K562 (cell line): ENCODE data around the gene SPTBN4. TPM values are rescaled to one million over a fixed set of nuclear protein-coding genes. Genes with fewer than 3 reads are reported as not detected.

ENCODE experiments used
- BACH1 ChIP-seq: fragments of 200-800 bp; sonication (Bioruptor generic); IDR thresholded peaks from 2 replicates; pipeline ENCODE4 v1.6.1; 2016; ENCODE audit warnings: missing genetic modification characterization, missing compliant biosample characterization
- HNRNPL ChIP-seq: fragments of 200-400 bp; formaldehyde crosslinking; IDR thresholded peaks from 2 replicates; pipeline ENCODE4 v1.6.1; 2017; ENCODE audit warnings: low read depth, mild to moderate bottlenecking, low read length
- HNRNPUL1 ChIP-seq: fragments of 200-400 bp; formaldehyde crosslinking; IDR thresholded peaks from 2 replicates; pipeline ENCODE4 v1.6.1; 2017; ENCODE audit warnings: low read length
- MCM7 ChIP-seq, 2 experiments: fragments of 450-650 bp; IDR thresholded peaks; 2 replicates each; pipeline ENCODE4 v1.6.1; 2016 to 2018
- MECOM ChIP-seq: fragments of 250-450 bp; sonication (Bioruptor Pico); IDR thresholded peaks from 2 replicates; pipeline ENCODE4 v1.8.0; 2022; ENCODE audit warnings: inconsistent platforms
- MNT ChIP-seq, 2 experiments: fragments of 450-650 bp; conservative IDR thresholded peaks; 2 replicates each; pipeline ENCODE4 v1.6.1; 2017; ENCODE audit warnings: mild to moderate bottlenecking in 2 of 2, moderate library complexity in 2 of 2
- RB1 ChIP-seq: fragments of 450-650 bp; IDR thresholded peaks from 2 replicates; pipeline ENCODE4 v1.6.1; 2017; ENCODE audit warnings: low read depth, mild to moderate bottlenecking
- RBM39 ChIP-seq: fragments of 200-400 bp; formaldehyde crosslinking; optimal IDR thresholded peaks from 2 replicates; pipeline ENCODE3; 2018; ENCODE audit warnings: low read depth, low read length
- SNRNP70 ChIP-seq: fragments of 200-400 bp; formaldehyde crosslinking; optimal IDR thresholded peaks from 2 replicates; pipeline ENCODE3; 2017; ENCODE audit warnings: low read depth, low read length
- SPI1 ChIP-seq: IDR thresholded peaks from 2 replicates; pipeline ENCODE4 v1.6.1; 2011; ENCODE audit warnings: low read depth, low read length, control low read depth, borderline replicate concordance
- SRSF9 ChIP-seq: fragments of 200-400 bp; formaldehyde crosslinking; IDR thresholded peaks from 2 replicates; pipeline ENCODE4 v1.6.1; 2017; ENCODE audit warnings: low read depth, low read length, borderline replicate concordance
- TCF15 ChIP-seq: fragments of 250-450 bp; sonication (Bioruptor Pico); IDR thresholded peaks from 2 replicates; pipeline ENCODE4 v1.8.0; 2022; ENCODE audit warnings: moderate library complexity, mild to moderate bottlenecking, inconsistent platforms
- XRCC3 ChIP-seq: fragments of 450-650 bp; IDR thresholded peaks from 2 replicates; pipeline ENCODE4 v1.6.1; 2017; ENCODE audit warnings: mild to moderate bottlenecking, moderate library complexity
- YY1 ChIP-seq, 3 experiments: IDR thresholded peaks; 2 replicates each; pipeline ENCODE4 v1.6.1; 2011; ENCODE audit warnings: low read length in 2 of 3, mild to moderate bottlenecking in 2 of 3, moderate library complexity in 2 of 3, borderline replicate concordance in 1 of 3, control low read depth in 1 of 3, low read depth in 1 of 3; ENCODE audit not compliant: insufficient read depth in 3 of 3, insufficient replicate concordance in 2 of 3, control insufficient read depth in 1 of 3, insufficient read length in 1 of 3; ENCODE audit errors: extremely low read depth in 1 of 3
- ZNF280A ChIP-seq: fragments of 450-650 bp; IDR thresholded peaks from 2 replicates; pipeline ENCODE4 v1.6.1; 2018; ENCODE audit warnings: mild to moderate bottlenecking, low read depth; ENCODE audit not compliant: partially characterized antibody
- ZNF830 ChIP-seq: fragments of 250-450 bp; sonication (Bioruptor Pico); IDR thresholded peaks from 2 replicates; pipeline ENCODE4 v1.5.0; 2021; ENCODE audit warnings: mild to moderate bottlenecking
- polyA plus RNA-seq, 8 experiments: library from polyadenylated mRNA; depleted of rRNA in 4 of 8; stranded (reverse) in 5 of 8; unstranded in 3 of 8; fragments of >200 nt; fragmentation: Nextera tagmentation in 2 of 8; fragmentation: Illumina TruSeq in 1 of 8; extraction: Ambion mirVana in 2 of 8; extraction: Trizol in 1 of 8; gene quantifications; 2 replicates each; pipeline versions ENCODE4 v1.2.1 to v1.2.3, GENCODE V29; 2011 to 2014; ENCODE audit warnings: inconsistent platforms in 1 of 8, missing spikeins in 1 of 8
- total RNA-seq, 7 experiments: library from RNA; depleted of rRNA in 6 of 7; stranded (reverse); fragments of >200 nt in 6 of 7; fragmentation: Illumina TruSeq in 2 of 7; extraction: Trizol in 2 of 7; gene quantifications; 2 replicates each; pipeline versions ENCODE4 v1.2.1 to v1.2.3, GENCODE V29; 2011 to 2021; ENCODE audit warnings: low replicate concordance in 1 of 7
- TF ChIP-seq, protein P1 (sequence below): sonication (generic); formaldehyde crosslinking; IDR thresholded peaks from 2 replicates; pipeline ENCODE4 v1.8.0; 2022; ENCODE audit warnings: mild to moderate bottlenecking, missing genetic modification reagents
- TF ChIP-seq, protein P2 (sequence below): sonication (generic); formaldehyde crosslinking; IDR thresholded peaks from 2 replicates; pipeline ENCODE4 v1.9.0; 2022; ENCODE audit warnings: mild to moderate bottlenecking, missing genetic modification reagents

Gene SPTBN4
- total and polyA plus RNA-seq, 9 of the 15 experiments (the other 6 are each of a cell fraction or from before 2014, with no cell fraction given): 0.01 to 1.5 (median 0.86) TPM

- TF ChIP-seq TCF15 (CRISPR knock-in tag) (no peak), MECOM (CRISPR knock-in tag) (no peak), SPI1 (no peak), SRSF9 (no peak), XRCC3 (no peak), ZNF830 (CRISPR knock-in tag) (0 out of 2 replicates have a peak, but pooled peaks have one; percentile 60), ZNF280A (no peak), MNT (conservative IDR thresholded peaks at IDR 0.05) (peak; percentile 86 to 90), BACH1 (tag) (no peak), RBM39 (no peak), RB1 (peak; percentile 83), SNRNP70 (no peak), YY1 (IDR thresholded peaks at IDR 0.05; ENCODE audit: borderline replicate concordance in 1 of 3, control insufficient read depth in 1 of 3, extremely low read depth in 1 of 3, insufficient read depth in 3 of 3, insufficient read length in 1 of 3, insufficient replicate concordance in 2 of 3, low read depth in 1 of 3, low read length in 2 of 3) (peak in 2 of 3 experiments; percentile 74 to 77), HNRNPUL1 (no peak), MCM7 (IDR thresholded peaks at IDR 0.05) (no peak), HNRNPL (no peak)
- TF ChIP-seq, protein P1, sequence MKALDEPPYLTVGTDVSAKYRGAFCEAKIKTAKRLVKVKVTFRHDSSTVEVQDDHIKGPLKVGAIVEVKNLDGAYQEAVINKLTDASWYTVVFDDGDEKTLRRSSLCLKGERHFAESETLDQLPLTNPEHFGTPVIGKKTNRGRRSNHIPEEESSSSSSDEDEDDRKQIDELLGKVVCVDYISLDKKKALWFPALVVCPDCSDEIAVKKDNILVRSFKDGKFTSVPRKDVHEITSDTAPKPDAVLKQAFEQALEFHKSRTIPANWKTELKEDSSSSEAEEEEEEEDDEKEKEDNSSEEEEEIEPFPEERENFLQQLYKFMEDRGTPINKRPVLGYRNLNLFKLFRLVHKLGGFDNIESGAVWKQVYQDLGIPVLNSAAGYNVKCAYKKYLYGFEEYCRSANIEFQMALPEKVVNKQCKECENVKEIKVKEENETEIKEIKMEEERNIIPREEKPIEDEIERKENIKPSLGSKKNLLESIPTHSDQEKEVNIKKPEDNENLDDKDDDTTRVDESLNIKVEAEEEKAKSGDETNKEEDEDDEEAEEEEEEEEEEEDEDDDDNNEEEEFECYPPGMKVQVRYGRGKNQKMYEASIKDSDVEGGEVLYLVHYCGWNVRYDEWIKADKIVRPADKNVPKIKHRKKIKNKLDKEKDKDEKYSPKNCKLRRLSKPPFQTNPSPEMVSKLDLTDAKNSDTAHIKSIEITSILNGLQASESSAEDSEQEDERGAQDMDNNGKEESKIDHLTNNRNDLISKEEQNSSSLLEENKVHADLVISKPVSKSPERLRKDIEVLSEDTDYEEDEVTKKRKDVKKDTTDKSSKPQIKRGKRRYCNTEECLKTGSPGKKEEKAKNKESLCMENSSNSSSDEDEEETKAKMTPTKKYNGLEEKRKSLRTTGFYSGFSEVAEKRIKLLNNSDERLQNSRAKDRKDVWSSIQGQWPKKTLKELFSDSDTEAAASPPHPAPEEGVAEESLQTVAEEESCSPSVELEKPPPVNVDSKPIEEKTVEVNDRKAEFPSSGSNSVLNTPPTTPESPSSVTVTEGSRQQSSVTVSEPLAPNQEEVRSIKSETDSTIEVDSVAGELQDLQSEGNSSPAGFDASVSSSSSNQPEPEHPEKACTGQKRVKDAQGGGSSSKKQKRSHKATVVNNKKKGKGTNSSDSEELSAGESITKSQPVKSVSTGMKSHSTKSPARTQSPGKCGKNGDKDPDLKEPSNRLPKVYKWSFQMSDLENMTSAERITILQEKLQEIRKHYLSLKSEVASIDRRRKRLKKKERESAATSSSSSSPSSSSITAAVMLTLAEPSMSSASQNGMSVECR (CRISPR knock-in tag): 0 out of 2 replicates have a peak, but pooled peaks have one; percentile 58
- TF ChIP-seq, protein P2, sequence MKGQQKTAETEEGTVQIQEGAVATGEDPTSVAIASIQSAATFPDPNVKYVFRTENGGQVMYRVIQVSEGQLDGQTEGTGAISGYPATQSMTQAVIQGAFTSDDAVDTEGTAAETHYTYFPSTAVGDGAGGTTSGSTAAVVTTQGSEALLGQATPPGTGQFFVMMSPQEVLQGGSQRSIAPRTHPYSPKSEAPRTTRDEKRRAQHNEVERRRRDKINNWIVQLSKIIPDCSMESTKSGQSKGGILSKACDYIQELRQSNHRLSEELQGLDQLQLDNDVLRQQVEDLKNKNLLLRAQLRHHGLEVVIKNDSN: no peak
Measured at GRCh38 chr19:40443131-40443999, 23.4 kb upstream of the SPTBN4 start (continued).
